Ishikawa (cell line): Measurements from ENCODE around the gene SAPCD2.

ENCODE experiments used
- CEBPB ChIP-seq: IDR thresholded peaks from 2 replicates; pipeline ENCODE4 v1.6.1; 2012
- CREB1 ChIP-seq: IDR thresholded peaks from 2 replicates; pipeline ENCODE4 v1.6.1; 2012; ENCODE audit warnings: low read depth
- EP300 ChIP-seq: IDR thresholded peaks from 2 replicates; pipeline ENCODE4 v1.6.1; 2012; ENCODE audit warnings: borderline replicate concordance
- FOXM1 ChIP-seq: IDR thresholded peaks from 2 replicates; pipeline ENCODE4 v1.6.1; 2012; ENCODE audit warnings: low read depth, borderline replicate concordance
- MAX ChIP-seq: IDR thresholded peaks from 2 replicates; pipeline ENCODE4 v1.6.1; 2012
- NFIC ChIP-seq: IDR thresholded peaks from 2 replicates; pipeline ENCODE4 v1.6.1; 2012
- RAD21 ChIP-seq: IDR thresholded peaks from 2 replicates; pipeline ENCODE4 v1.6.1; 2012; ENCODE audit warnings: low read depth
- REST ChIP-seq: IDR thresholded peaks from 2 replicates; pipeline ENCODE4 v1.6.1; 2012; ENCODE audit warnings: low read depth, mild to moderate bottlenecking
- TAF1 ChIP-seq: IDR thresholded peaks from 2 replicates; pipeline ENCODE4 v1.6.1; 2012; ENCODE audit warnings: low read depth, mild to moderate bottlenecking
- TCF12 ChIP-seq: IDR thresholded peaks from 2 replicates; pipeline ENCODE4 v1.6.1; 2012; ENCODE audit warnings: low read depth
- TEAD4 ChIP-seq: IDR thresholded peaks from 2 replicates; pipeline ENCODE4 v1.6.1; 2012
- USF1 ChIP-seq: IDR thresholded peaks from 2 replicates; pipeline ENCODE4 v1.6.1; 2012
- YY1 ChIP-seq: IDR thresholded peaks from 2 replicates; pipeline ENCODE4 v1.6.1; 2012; ENCODE audit warnings: low read depth
- ZBTB7A ChIP-seq: IDR thresholded peaks from 2 replicates; pipeline ENCODE4 v1.6.1; 2012; ENCODE audit warnings: low read depth

Gene SAPCD2

GRCh38 chr9:137050570-137050969, 19.8 kb downstream of the SAPCD2 start:
- TF ChIP-seq FOXM1, result no peak
- TF ChIP-seq REST, result peak; percentile 59

- TF ChIP-seq YY1 (no peak), RAD21 (peak; percentile 62), CEBPB (no peak)
Measured at GRCh38 chr9:137049544-137050449, 20.6 kb downstream of the SAPCD2 start.

GRCh38 chr9:137048655-137049543, 21.5 kb downstream of the SAPCD2 start:
- TF ChIP-seq TEAD4, result no peak
- no peak for TF ChIP-seq EP300
- 0 out of 2 replicates have a peak, but pooled peaks have one; percentile 25 for TF ChIP-seq MAX

- TF ChIP-seq REST (peak; percentile 96), CREB1 (no peak), YY1 (0 out of 2 replicates have a peak, but pooled peaks have one; percentile 21), ZBTB7A (peak; percentile 87), TCF12 (peak; percentile 21; the same call in 1 of the 2 replicates), NFIC (no peak), TAF1 (no peak), RAD21 (peak; percentile 82), MAX (peak; percentile 59; the same call in 1 of the 2 replicates)
Measured at GRCh38 chr9:137046088-137046787, 24.1 kb downstream of the SAPCD2 start, which contains the start of gene NPDC1. Gene NPDC1 (minus strand): TSS chr9:137046177. CDS start chr9:137045989, 188 bp downstream.

GRCh38 chr9:137045294-137046087, 24.9 kb downstream of the SAPCD2 start:
- no peak for TF ChIP-seq USF1
- TF ChIP-seq TAF1, result no peak
- no peak for TF ChIP-seq YY1
